Transverse colon (tissue), 4 donors: ENCODE data around the gene ALPI. TPM values are rescaled to one million over a fixed set of nuclear protein-coding genes. Genes with fewer than 3 reads are reported as not detected.

Experiments used
- DNase-seq: peaks from one replicate; pipeline ENCODE4 v3.0.0-alpha.2; 2019
- H3K27ac ChIP-seq, 4 donors: fragments of 200-600 bp; sonication (generic); 2 replicates each; pipeline ENCODE4 v1.5.1; 2016 to 2018; ENCODE audit warnings: inconsistent platforms in 4 of 4
- H3K27me3 ChIP-seq: fragments of 200-600 bp; sonication (generic); 2 replicates; pipeline ENCODE4 v1.5.1; 2017; ENCODE audit warnings: inconsistent platforms
- H3K36me3 ChIP-seq, 4 donors: fragments of 200-600 bp; sonication (generic); 2 replicates each; pipeline ENCODE4 v1.5.1; 2017 to 2019; ENCODE audit warnings: inconsistent platforms in 4 of 4
- H3K4me1 ChIP-seq, 4 donors: fragments of 200-600 bp; sonication (generic); 2 replicates each; pipeline ENCODE4 v1.5.1; 2017 to 2020; ENCODE audit warnings: inconsistent platforms in 4 of 4
- H3K4me3 ChIP-seq, 4 donors: fragments of 200-600 bp; sonication (generic); 1 replicate in 1 of 4; 2 replicates in 3 of 4; pipeline versions ENCODE4 v1.5.1 to v1.6.1; 2017 to 2019; ENCODE audit warnings: inconsistent platforms in 4 of 4
- H3K9me3 ChIP-seq, 2 donors: fragments of 200-600 bp; sonication (generic); 2 replicates each; pipeline ENCODE4 v1.5.1; 2017 to 2019; ENCODE audit warnings: inconsistent platforms in 2 of 2
- CTCF ChIP-seq, 5 experiments: fragments of 200-600 bp in 3 of 5; fragments of 450-650 bp in 2 of 5; sonication (generic) in 3 of 5; IDR thresholded peaks; 1 replicate in 2 of 5; 2 replicates in 3 of 5; pipeline ENCODE4 v1.5.1; 2016 to 2017; ENCODE audit warnings: antibody characterized with exemption in 5 of 5, inconsistent platforms in 3 of 5, mild to moderate bottlenecking in 2 of 5, moderate library complexity in 1 of 5
- EP300 ChIP-seq: sonication (generic); formaldehyde crosslinking; IDR thresholded peaks from one replicate; pipeline ENCODE4 v1.6.1; 2017; ENCODE audit warnings: antibody characterized with exemption, low read depth
- POLR2A ChIP-seq: fragments of 450-650 bp; IDR thresholded peaks from one replicate; pipeline ENCODE4 v1.6.1; 2016; ENCODE audit warnings: antibody characterized with exemption, mild to moderate bottlenecking, moderate library complexity
- POLR2AphosphoS5 ChIP-seq, 3 donors: sonication (generic); formaldehyde crosslinking; IDR thresholded peaks; one replicate each; pipeline ENCODE4 v1.6.1; 2016; ENCODE audit warnings: antibody characterized with exemption in 3 of 3
- WGBS, 2 donors: methylation state at CpG; one replicate each; pipeline ENCODE4 v1.1.5; 2018; ENCODE audit warnings: low coverage in 1 of 2; 5-methylcytosine and 5-hydroxymethylcytosine counted together
- in situ Hi-C, 4 donors: fragments of 200-750 bp; cut with MboI; loops; one replicate each; pipeline versions ENCODE4 v1.15.0 to v1.15.1; 2017; ENCODE audit warnings: low sequenced_read_pairs in 3 of 4, low pct_ligation_motif_present in 1 of 4, low pct_unique_long_range_greater_than_20kb in 1 of 4
- intact Hi-C: fragments of 100-400 bp; cut with DNase I; formaldehyde crosslinking; loops from one replicate; pipeline ENCODE4 v1.15.1; 2023; ENCODE audit warnings: low total_unique reads
- total RNA-seq, 4 donors: library from RNA; depleted of rRNA; stranded (reverse); fragments of >200 nt; gene quantifications; one replicate each; pipeline ENCODE4 v1.1.0, GENCODE V29; 2016

ALPI gene
- total RNA-seq, 4 donors from 2014 or later, result 4.2 to 50.9 (median 25.9) TPM

- Histone ChIP-seq H3K9me3 (no peaks in the 10 kb centered on the region), H3K27ac (no peak overlapping the region), H3K27me3 (peaks cover 54% of the 10 kb centered on the region), H3K36me3 (no peaks in the 10 kb centered on the region), H3K4me1 (peaks cover 0 to 15% (median 11%) of the 10 kb centered on the region in 4 donors), H3K4me3 (no peak overlapping the region)
- in situ Hi-C loops (no loop called here), intact Hi-C loops (no loop called here)
- TF ChIP-seq POLR2AphosphoS5 (IDR thresholded peaks at IDR 0.05), result no peak
- no peak for TF ChIP-seq POLR2A
- no peak for TF ChIP-seq CTCF (IDR thresholded peaks at IDR 0.05)
- no peak for TF ChIP-seq EP300
- WGBS, 2 donors, result 59% methylated on average over 9 of the region's 10 CpGs; no CpG with 5 or more reads in 1 of the 2 donors
- no peak for DNase-seq
Measured at GRCh38 chr2:232501794-232502390, 45.9 kb downstream of the ALPI start.

GRCh38 chr2:232502511-232502910 is 46.6 kb downstream of the ALPI start:
- Histone ChIP-seq H3K4me3 (peak overlapping the region in 1 of 4 donors; percentile 45), H3K9me3 (no peaks in the 10 kb centered on the region), H3K27me3 (peaks cover 54% of the 10 kb centered on the region), H3K36me3 (no peaks in the 10 kb centered on the region), H3K4me1 (peaks cover 0 to 15% (median 11%) of the 10 kb centered on the region in 4 donors), H3K27ac (no peak overlapping the region)
- in situ Hi-C loops (no loop called here), intact Hi-C loops (no loop called here)
- DNase-seq, result no peak
- 18 to 50% methylated on average over 1 to 18 of the region's 21 CpGs for WGBS, 2 donors
- no peak for TF ChIP-seq EP300

GRCh38 chr2:232502911-232503808 is 47.2 kb downstream of the ALPI start:
- H3K9me3 ChIP-seq, result no peaks in the 10 kb centered on the region
- no peak for TF ChIP-seq POLR2AphosphoS5 (IDR thresholded peaks at IDR 0.05)
- TF ChIP-seq POLR2A, result no peak
- TF ChIP-seq EP300, result no peak
- no peak for TF ChIP-seq CTCF (IDR thresholded peaks at IDR 0.05)
- peak; percentile 14 for DNase-seq
- 1% methylated on average over 47 of the region's 75 CpGs; no CpG with 5 or more reads in 1 of the 2 donors for WGBS, 2 donors
- in situ Hi-C loops (no loop called here), intact Hi-C loops (no loop called here)
- peaks cover 0 to 15% (median 11%) of the 10 kb centered on the region in 4 donors for H3K4me1 ChIP-seq
- peaks cover 54% of the 10 kb centered on the region for H3K27me3 ChIP-seq
- peak overlapping the region in 1 of 4 donors; percentile 8 for H3K27ac ChIP-seq
- H3K36me3 ChIP-seq, result no peaks in the 10 kb centered on the region
- peak overlapping the region; percentile 12 to 45 (median 33) for H3K4me3 ChIP-seq

- no peak for DNase-seq
- TF ChIP-seq POLR2AphosphoS5 (IDR thresholded peaks at IDR 0.05) (no peak), EP300 (no peak), POLR2A (no peak), CTCF (IDR thresholded peaks at IDR 0.05) (no peak)
- no peak overlapping the region for H3K27ac ChIP-seq
- 19% methylated on average over 16 of the region's 16 CpGs; no CpG with 5 or more reads in 1 of the 2 donors for WGBS, 2 donors
- peaks cover 54% of the 10 kb centered on the region for H3K27me3 ChIP-seq
- peaks cover 0 to 15% (median 11%) of the 10 kb centered on the region in 4 donors for H3K4me1 ChIP-seq
- H3K36me3 ChIP-seq, result no peaks in the 10 kb centered on the region
- in situ Hi-C loops, result no loop called here
- H3K4me3 ChIP-seq, result peak overlapping the region in 3 of 4 donors; percentile 12 to 45 (median 36)
- H3K9me3 ChIP-seq, result no peaks in the 10 kb centered on the region
- intact Hi-C loops, result no loop called here
Measured at GRCh38 chr2:232503809-232504323, 47.9 kb downstream of the ALPI start.
